Fibroblast of lung (primary cell): ENCODE measurements around the gene PSMC4.

Experiments
- EZH2 ChIP-seq: IDR thresholded peaks from 2 replicates; pipeline ENCODE4 v1.5.1; 2012; ENCODE audit warnings: low read length, control low read depth, mild to moderate bottlenecking; ENCODE audit errors: missing control alignments
- TF ChIP-seq, protein P1 (sequence below), 2 donors: IDR thresholded peaks in 1 of 2; conservative IDR thresholded peaks in 1 of 2; 1 replicate in 1 of 2; 2 replicates in 1 of 2; pipeline ENCODE4 v1.5.1; 2011 to 2012; ENCODE audit warnings: low read length in 2 of 2, control low read depth in 1 of 2, inconsistent platforms in 1 of 2, low read depth in 1 of 2, mild to moderate bottlenecking in 1 of 2

DNA sequence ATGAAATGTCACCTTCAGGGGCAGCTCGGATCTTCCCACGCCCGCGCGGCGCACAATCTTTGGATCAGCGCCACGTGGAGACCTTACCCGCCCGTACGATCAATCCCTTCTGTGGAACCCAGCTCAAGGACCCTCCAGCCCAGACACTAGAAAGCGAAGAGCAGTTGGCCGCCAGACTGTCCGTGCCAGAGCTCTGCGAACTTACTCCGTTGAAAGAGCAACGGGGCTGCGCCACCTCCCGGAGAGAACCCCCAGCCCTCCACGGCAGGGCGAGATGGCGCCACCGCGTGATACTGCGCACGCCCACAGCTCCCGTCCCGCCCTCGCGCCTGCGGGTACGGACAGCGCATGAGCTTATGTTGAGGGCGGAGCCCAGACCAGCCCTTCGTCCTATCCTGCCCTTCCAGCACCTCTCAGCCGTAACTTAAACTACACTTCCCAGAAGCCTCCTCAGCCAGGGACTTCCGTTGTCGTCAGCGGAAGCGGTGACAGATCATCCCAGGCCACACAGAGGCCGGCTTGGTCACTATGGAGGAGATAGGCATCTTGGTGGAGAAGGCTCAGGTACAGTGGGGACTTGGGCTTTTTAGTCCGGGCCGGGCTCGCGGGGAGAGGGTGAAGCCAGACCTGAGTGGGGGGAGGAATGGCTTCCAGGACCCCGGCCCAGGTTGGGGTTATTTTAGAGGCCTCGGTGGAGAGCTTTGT, at the start of gene PSMC4:
- TF ChIP-seq, protein P1, sequence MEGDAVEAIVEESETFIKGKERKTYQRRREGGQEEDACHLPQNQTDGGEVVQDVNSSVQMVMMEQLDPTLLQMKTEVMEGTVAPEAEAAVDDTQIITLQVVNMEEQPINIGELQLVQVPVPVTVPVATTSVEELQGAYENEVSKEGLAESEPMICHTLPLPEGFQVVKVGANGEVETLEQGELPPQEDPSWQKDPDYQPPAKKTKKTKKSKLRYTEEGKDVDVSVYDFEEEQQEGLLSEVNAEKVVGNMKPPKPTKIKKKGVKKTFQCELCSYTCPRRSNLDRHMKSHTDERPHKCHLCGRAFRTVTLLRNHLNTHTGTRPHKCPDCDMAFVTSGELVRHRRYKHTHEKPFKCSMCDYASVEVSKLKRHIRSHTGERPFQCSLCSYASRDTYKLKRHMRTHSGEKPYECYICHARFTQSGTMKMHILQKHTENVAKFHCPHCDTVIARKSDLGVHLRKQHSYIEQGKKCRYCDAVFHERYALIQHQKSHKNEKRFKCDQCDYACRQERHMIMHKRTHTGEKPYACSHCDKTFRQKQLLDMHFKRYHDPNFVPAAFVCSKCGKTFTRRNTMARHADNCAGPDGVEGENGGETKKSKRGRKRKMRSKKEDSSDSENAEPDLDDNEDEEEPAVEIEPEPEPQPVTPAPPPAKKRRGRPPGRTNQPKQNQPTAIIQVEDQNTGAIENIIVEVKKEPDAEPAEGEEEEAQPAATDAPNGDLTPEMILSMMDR (conservative IDR thresholded peaks at IDR 0.05 in 1 of 2, IDR thresholded peaks at IDR 0.05 in 1 of 2; ENCODE audit: low read depth in 1 of 2, low read length in 2 of 2), result peak; percentile 56 to 68
- no peak for TF ChIP-seq EZH2
